HG03521 (cell line): Measurements from ENCODE around the gene NTM.

Experiments used
- ATAC-seq: cut with Tn5 transposase; IDR thresholded peaks from one replicate; pipeline ENCODE4 v1.9.1; 2021; ENCODE audit warnings: mild to moderate bottlenecking, moderate library complexity; ENCODE audit not compliant: unreplicated experiment

NTM gene

DNA sequence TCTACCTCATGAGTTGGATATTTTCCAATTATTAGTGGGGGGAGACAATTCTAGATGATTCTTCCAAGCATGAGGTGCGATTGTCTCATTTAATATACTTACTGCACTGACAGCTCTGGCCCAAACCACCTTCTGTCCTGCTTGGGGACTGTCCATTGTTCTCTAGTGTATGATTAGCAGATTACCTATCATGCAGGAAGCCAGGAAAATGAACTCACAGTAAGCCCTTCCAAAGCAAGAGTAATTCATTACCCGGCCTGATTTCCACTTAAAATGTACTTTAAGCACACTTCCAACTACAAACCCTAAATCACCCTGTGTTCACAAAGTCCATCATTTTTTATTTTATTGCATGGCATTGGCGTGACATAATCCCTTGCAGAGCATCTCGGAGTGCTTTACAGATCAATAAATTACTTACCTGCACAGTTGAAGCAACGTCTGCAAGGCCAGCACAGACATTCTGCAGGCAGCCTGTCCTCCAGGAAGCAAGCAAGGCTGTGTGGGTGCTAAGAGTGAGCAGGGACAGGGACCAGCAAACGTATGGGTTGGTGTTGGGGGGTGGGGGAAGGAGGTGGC, 838.2 kb downstream of the NTM start:
- no peak for ATAC-seq

DNA sequence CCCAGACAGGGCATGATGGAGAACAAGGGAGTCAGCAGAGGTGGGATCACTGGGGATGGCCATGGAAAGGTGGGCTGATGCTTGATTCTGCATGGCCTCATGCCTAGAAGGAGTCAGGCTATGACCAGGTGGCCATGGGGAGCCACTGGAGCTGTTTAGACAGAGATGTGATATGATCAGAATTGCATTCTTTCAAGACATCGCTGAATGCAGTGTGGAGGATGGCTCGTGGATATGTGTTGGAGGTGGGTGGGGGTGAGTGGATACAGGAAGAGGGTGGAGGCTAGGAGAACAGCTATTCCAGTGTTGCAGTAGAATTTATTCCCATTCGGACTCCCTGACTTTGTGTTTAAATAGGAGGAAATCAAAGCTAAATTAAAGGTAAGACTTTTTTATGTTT, 841.1 kb downstream of the NTM start:
- ATAC-seq, result no peak

DNA sequence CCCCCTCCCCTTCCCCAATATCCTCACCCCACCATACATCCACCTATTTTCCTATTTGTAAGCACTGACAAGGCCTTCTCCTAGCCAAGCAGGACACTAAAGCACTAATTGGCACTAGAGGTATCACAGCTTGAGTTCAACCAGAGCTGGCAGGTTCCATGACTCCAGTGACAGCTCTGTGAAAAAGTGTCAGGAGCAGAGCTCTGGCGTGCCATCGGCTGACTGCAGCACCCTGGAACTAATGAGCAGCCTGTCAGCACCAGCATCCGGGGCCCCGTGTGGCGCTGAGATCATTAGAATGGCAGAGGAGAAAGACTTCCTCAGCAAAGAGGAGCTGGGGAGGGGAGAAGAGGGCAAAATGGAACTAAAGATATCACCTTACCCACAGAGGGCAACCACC, 847.4 kb downstream of the NTM start:
- ATAC-seq, result no peak

DNA sequence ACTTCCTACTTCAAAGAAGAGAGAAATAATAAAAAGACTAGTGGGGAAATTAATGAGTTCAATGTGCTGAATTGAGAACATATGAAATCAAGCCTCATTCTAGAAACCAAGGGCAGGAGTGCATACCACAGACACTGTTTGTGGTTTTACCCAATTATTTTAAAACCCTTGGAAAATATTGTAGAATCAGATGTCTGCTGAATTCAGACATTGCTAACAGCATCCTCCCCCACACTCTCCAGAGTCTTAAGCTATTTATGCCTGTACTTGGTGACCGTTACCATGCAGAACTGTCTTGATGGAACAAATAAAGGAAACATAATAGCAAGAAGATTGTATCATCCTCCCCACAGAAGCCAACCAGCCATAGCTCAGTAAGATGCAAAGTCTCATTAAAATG, 850.1 kb downstream of the NTM start:
- no peak for ATAC-seq

DNA sequence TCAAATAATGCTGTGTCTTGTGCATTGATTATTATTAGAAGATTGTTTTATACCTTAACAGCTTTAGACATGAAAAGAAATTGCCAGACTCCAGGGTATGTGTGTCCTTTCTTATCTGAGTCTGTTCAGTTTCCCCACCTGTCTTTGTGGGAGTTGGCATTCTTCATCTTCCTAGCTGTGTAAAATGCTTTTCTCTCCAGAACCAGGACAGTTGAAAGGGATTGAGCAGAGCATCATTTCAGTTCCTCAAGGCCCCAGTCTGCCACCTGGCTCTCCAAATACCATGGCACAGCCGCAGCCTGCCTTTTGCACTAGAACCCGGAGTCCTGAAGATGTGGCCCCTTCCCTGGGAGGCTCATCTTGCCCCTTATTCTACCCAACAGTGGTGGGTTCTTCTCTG, 851.9 kb downstream of the NTM start:
- no peak for ATAC-seq

DNA sequence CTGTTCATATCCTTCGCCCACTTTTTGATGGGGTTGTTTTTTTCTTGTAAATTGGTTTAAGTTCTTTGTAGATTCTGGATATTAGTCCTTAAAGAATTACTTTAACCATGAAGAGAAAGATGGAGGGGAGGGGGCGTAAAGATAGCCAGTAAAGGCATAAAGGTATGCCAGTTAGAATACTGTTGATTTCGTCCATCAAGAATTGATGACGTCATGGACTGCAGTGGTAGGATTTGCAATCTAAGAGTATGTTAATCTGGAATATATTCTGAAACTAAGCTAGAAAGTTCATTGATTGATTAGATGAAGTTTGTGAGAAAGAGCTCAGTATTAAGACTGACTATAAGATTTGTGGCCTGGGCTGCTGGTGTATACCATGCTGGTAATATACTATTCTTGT, 856.1 kb downstream of the NTM start:
- ATAC-seq, result no peak

DNA sequence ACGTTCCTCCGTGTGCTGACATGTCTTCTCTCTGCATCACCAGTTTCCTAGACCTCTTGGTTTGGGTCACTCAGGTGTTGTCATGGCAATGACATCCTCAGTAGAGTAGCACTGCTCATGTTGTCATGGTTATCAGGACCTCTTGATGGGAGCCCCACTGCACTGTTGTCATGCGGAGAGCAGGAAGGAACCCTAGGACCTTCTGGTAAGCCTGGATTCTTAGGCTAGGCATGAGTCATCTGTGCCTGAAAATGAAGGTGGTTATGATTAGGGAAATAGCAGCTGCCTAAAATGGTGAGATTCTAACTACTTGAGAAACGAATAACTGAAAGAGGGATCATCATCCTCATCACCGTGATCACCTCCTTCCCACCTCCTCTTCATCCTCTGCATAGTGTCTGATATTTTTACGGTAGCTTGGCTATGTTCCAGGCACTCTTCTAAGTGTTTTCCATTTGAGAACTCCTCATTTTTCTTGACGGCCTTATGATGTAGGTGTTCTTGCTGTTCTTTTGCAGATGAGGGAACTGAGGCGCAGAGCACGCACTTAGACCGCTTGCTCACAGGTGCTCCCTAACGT, 858.4 kb downstream of the NTM start:
- no peak for ATAC-seq

DNA sequence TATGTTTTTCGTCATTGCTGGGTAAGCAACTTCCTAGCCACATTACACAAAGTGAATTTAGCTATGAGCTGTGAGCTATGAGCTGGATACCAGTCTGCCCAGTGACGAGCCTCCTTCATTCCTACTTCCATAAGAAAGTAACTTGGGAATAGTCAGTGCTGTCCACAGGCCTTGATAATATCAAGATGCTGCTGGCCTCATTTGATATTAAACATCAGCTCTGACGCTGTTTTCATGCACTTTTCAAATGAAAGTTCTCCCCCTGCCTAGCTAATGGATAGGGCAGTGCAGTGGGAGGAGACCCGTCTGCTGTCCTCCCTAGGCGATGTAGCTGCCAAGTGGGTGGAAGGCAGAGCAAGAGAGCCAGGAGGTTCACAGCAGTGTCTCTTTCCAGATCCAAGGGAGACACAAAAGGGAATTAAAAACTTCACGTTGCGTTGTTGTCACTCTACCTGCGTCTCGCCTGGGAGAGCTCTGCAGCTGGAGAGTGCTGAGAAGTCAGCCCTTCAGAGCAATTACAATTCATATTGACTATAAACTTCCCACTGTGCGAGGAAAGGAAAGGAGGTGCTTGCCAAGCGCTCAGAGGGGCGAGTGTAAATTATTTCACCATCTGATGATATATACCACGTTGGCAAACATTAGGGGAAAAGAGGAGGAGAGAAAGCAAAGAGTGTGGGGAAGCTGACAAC, 861.4 kb downstream of the NTM start:
- ATAC-seq, result no peak

DNA sequence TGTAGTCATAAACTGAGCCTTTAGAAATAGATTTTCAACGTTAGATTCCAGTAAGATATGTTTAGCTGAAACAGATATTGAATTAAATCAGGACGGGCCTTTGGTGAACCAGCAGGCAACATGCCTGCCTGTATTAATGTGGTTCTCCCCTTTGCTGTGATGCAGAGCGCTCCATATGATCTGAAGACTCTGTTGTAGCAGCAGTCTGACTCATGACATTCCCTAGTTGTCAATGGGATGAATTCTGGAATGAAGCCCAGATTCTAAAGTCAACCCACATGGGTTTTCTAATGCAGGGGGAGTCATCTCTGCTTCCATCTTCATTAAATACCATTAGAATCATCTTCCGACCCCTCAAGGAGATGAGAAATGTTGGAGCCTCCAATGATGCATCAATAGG, 864.5 kb downstream of the NTM start:
- no peak for ATAC-seq

DNA sequence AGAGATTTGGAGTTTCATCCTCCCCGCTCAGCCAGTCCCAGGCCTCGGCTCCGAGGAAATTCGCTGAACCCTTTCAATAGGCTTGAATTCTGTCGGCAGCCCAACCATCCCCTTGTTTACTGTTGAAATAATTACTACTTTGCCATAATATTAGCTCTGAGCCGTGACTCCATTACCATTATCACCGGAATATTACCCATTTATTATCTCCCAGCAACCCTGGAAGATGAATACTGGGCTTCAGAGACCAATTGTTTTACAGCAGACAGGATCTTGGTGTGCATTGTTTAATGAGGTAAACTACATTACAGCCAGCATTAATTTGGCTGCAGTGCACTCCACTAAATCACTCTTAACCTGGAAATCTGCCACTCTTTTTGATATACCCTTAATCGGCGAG, 867.4 kb downstream of the NTM start:
- ATAC-seq, result no peak

DNA sequence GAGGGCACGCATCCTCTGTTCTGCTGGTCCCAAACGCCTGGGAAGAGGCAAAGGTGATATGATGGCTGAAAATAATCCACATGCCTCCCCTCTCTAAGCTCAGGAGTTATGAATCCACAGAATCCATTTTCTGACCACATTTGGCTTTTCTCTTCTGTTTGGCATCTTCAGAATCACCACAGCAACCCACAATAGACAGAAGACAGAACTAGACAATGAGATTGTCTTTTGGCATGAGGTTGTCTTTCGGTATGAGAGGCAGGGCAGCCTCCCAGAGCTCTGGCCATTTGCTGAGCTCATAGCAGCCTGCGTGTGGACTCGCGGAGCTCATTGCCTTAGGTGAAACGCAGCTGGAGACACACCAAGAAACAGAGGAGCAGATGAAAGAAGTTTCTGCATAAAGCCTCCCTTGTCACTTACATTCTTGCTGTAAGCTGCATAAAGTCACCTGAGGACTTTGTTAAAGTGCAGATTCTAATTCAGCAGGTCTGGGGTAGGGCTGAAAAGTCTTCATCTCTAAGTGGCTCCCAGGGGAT, 868.0 kb downstream of the NTM start:
- ATAC-seq, result no peak

DNA sequence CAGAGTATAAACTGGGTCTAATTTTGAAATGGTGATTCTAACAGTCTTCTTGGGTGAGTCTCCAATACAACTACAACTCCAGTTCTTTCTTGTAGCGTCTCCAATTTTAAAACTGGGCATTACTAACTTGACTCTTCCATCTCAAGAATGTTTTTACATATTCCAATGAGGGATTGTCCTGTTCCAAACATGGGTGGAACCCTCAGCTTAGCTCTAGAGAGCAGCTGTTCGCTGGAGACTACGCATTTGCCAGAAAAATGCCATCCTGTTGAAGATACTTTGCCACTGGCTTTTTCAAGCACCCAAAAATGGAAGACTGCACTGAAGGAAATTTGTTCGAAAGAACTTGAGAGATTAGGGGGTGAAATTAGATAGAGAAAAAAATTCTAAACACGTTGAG, 870.0 kb downstream of the NTM start:
- ATAC-seq, result no peak

DNA sequence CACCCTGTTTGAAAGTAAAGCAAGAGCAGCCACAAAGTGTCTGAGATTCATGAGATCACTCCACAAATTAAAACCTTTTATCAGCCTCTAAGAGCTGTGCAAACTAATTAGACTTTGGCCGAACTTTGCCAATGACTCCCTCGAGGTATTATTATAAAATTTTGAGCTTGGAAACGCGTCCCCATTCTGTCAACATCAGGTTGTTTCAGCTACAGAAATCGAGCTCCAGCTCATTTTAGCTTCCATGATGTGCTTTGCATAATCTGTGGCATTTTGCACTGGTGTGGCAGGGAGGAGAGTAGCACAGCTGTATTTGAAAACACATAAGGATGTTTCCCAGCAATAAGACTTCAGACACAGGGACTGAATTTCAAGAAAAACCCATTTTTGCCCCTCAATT, 872.2 kb downstream of the NTM start:
- no peak for ATAC-seq

DNA sequence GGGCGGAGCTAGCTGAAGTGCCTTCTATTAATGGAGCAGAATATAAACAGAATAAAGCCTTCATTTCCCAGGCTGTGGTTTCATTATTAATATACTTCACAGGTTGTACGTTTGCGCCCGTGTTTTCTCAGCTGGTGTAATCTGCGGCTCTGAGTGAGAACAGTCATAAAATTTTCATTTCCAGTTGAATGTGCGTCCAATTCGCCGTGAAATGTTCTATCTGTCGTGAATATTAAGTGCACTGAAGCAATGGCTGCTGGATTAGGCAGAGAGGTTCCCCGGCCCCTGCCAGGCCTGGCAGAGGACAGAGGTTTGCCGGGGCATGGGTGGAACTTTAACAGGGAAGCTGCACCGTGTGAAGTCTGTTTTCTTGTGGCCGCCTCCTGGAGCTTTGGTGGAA, 874.4 kb downstream of the NTM start:
- no peak for ATAC-seq

DNA sequence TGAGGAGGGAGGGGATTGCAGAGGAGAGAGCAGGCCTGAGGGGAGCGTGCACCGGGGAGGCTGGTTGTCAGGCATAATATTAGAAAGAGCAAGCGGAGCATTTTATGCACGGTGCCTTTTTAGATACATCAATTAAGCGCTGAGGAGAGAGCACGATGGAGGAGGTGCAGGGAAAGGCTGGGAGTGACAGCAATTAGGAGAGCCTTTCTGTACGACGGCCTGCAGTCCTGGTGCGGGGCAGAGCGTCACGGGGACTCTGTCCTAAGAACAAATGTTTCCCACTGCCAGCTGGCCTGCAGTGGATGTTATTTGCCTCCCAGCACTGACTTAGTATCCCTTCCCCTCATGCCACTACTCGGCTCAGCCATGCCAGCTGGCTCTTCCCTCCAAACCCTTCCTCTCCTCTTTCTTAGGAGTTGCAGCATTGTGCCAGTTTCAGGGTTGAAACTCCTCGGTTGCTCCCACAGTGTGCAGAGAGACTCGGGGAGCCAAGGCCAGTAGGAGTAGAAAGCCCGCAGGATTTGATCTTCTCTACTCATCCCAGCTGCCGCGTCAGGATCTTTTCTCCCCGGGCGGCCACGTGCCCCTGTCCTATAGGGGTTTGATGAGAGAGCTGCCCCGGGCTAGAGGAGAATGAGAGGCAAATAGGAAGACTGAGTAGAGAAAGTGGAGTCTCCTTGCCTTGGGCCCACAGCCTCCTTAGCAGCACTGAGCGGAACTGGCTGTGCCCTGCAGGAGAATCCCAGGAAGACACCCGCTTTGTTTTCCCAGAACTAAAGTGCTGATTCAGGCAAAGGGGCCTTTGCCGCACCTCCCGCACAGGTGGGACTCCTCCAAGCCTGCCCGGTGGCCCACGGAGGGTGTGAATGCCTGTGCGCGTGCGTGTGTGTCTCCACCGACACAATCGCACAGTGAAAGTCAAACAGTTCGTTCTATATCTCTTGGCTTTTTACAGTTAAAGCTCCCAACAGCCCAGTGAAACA, 875.3 kb downstream of the NTM start:
- ATAC-seq, result no peak

DNA sequence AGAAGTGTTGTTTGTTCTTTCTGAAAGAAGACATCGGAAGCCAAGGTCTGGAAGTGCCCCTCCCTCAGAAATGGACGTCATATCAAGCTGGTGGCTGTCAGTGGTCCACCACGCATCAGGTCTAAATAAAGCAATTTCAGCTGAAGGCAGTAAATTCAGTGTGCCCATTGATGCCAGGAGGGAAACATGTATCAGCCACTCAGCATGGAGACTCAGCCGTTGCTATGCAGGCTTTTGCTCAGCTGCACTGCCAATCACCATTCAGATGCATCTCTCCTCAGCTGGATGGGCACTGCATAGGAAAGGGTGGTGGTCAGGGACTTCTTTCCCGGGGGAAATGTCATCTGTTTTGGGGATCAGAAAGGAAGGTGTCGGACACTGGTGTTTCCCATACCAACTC, 878.2 kb downstream of the NTM start:
- no peak for ATAC-seq

DNA sequence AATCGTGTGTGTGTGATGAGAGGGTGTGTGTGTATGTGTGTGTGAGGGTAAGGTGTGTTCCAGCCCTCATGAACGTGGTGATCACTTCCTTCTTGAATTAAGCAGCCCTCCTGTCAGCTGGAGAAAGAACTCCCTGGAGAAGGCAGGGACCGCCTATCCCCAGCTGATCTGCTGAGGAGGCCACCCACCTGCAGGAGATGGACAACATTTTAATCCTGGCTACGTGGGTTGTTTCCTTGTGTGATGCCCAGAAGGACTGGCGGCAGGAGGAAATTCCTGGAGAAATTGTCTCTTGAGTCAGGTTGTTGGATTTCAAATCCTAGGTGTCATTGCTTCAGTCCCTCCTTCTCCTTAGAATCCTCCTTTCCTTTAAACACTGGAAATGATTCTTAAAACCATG, 878.8 kb downstream of the NTM start:
- no peak for ATAC-seq

DNA sequence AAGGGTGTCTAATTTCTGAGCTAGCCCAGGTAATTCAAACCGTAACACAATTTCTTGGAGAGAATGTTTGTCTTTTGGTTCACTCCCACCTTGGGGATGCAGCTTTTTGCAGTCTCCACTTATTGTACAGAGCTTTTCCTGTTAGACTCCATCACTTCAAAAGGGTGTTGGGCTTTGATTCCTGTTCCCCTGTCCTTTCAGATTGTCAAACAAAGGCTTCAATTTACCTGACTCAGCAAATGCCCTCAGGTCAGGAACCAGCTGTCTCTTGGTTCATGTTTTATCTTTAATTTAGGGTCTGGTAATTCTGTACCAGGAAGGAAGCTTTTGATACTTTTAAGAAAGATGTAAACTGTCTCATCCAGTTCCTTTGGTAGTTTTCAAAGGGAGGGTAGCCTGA, 880.6 kb downstream of the NTM start:
- no peak for ATAC-seq

DNA sequence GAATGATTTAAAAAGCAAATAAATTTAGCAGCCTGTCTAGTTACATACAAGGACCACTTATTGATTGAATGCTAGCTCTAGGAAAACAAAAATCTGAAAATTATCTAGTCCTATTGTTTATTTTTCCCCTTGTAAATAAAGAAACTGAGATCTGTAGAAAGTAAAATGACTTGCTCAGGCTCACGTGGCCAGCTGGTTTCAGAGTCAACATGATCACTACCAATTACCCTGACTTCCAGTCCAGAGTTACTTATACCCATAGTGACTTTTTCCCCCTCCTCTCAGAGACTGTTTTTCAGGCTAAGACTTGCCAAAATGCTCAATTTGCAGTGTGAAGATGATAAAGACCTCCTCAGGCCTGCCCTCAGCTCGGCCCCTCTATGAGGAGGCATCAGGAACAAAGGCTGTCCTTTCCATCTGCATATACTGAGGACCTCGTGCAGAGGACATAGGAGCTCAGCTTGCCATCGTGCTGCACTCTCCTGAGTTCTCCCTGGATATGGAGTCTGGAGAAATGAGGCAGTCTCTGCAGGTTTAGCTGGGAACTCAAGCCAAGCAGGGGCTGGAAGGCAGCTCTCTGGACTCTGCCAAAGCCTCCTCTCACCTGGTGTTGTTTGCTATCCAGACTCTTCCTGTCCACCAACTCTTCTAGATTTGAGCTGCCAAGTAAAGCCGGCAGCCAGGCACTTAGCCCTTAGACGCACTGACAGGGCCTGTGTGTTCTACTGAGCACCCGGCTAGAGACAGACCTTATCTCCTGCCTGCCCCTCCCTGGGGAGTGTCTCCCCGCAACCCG, 883.3 kb downstream of the NTM start:
- no peak for ATAC-seq

DNA sequence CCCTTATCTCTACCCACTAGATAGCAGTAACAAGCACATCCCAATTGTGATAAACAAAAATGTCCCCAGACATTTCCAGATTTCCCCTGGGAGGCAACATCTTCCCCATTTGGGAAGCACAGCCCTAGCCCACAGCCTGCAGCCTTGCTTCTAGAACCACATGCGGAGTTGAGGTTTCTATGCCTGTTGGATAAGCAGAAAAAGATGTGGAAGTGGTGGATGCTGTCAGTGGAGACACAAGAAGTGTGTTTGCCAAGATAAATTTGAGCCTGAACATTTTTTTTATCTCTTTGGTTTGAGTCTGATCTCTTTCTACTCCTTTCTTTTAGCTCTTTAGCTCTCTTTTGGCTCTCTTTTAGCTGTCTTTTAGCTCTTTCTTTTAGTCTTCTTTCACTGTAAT, 884.5 kb downstream of the NTM start:
- ATAC-seq, result no peak
